MM.1S (cell line): Measurements from ENCODE around the gene BCO2.

Experiments
- DNase-seq: peaks from one replicate; pipeline ENCODE4 v3.0.0-alpha.2; 2015
- H2AFZ ChIP-seq: fragments of 300-600 bp; sonication (generic); 2 replicates; pipeline ENCODE4 v1.6.0; 2016; ENCODE audit warnings: antibody characterized with exemption, low read length
- H3F3A ChIP-seq: fragments of 300-600 bp; sonication (generic); 2 replicates; pipeline ENCODE4 v1.6.1; 2016; ENCODE audit warnings: mild to moderate bottlenecking, antibody characterized with exemption, low read length, moderate library complexity, mixed read lengths; ENCODE audit not compliant: insufficient read depth
- H3K27ac ChIP-seq: fragments of 300-600 bp; sonication (generic); 2 replicates; pipeline ENCODE4 v1.5.1; 2016; ENCODE audit warnings: mild to moderate bottlenecking, low read length
- H3K27me3 ChIP-seq: fragments of 300-600 bp; sonication (generic); replicated peaks from 2 replicates; pipeline ENCODE4 v1.6.0; 2016; ENCODE audit warnings: low read length; ENCODE audit not compliant: insufficient read depth
- H3K36me3 ChIP-seq: fragments of 300-600 bp; sonication (generic); replicated peaks from 2 replicates; pipeline ENCODE4 v1.6.1; 2016; ENCODE audit warnings: mild to moderate bottlenecking, low read length, mixed read lengths; ENCODE audit not compliant: insufficient read depth
- H3K4me1 ChIP-seq: fragments of 300-600 bp; sonication (generic); 2 replicates; pipeline ENCODE4 v1.6.1; 2016; ENCODE audit warnings: low read length, mixed read lengths
- H3K4me2 ChIP-seq: fragments of 300-600 bp; sonication (generic); 2 replicates; pipeline ENCODE4 v1.6.0; 2016; ENCODE audit warnings: low read depth, low read length
- H3K4me3 ChIP-seq: fragments of 300-600 bp; sonication (generic); 2 replicates; pipeline ENCODE4 v1.5.1; 2016; ENCODE audit warnings: low read length, mixed read lengths
- H3K79me2 ChIP-seq: fragments of 300-600 bp; sonication (generic); 2 replicates; pipeline ENCODE4 v1.6.1; 2016; ENCODE audit warnings: mixed run types, low read length, mixed read lengths
- H3K9ac ChIP-seq: fragments of 300-600 bp; sonication (generic); 2 replicates; pipeline ENCODE4 v1.6.1; 2016; ENCODE audit warnings: low read length, mixed read lengths
- H3K9me2 ChIP-seq: fragments of 300-600 bp; sonication (generic); replicated peaks from 2 replicates; pipeline ENCODE4 v1.6.1; 2016; ENCODE audit warnings: mild to moderate bottlenecking, low read length, mixed read lengths; ENCODE audit not compliant: insufficient read depth
- H3K9me3 ChIP-seq: fragments of 300-600 bp; sonication (generic); replicated peaks from 2 replicates; pipeline ENCODE4 v1.6.1; 2016; ENCODE audit warnings: mild to moderate bottlenecking, low read length, mixed read lengths; ENCODE audit not compliant: insufficient read depth
- H4K20me1 ChIP-seq: fragments of 300-600 bp; sonication (generic); 2 replicates; pipeline ENCODE4 v1.6.1; 2016; ENCODE audit warnings: mild to moderate bottlenecking, low read length, moderate library complexity, mixed read lengths; ENCODE audit not compliant: insufficient read depth
- EZH2 ChIP-seq: fragments of 300-600 bp; sonication (generic); optimal IDR thresholded peaks from 2 replicates; pipeline ENCODE3; 2017; ENCODE audit warnings: low read depth, mild to moderate bottlenecking, antibody characterized with exemption, low read length, mixed read lengths
- EZH2phosphoT487 ChIP-seq: fragments of 300-600 bp; sonication (generic); IDR thresholded peaks from 2 replicates; pipeline ENCODE4 v1.6.1; 2018; ENCODE audit warnings: antibody characterized with exemption, low read length
- TF ChIP-seq, protein P1 (sequence below): fragments of 300-600 bp; sonication (generic); IDR thresholded peaks from 2 replicates; pipeline ENCODE4 v1.5.1; 2016; ENCODE audit warnings: antibody characterized with exemption, low read length, mixed read lengths

The BCO2 gene

DNA sequence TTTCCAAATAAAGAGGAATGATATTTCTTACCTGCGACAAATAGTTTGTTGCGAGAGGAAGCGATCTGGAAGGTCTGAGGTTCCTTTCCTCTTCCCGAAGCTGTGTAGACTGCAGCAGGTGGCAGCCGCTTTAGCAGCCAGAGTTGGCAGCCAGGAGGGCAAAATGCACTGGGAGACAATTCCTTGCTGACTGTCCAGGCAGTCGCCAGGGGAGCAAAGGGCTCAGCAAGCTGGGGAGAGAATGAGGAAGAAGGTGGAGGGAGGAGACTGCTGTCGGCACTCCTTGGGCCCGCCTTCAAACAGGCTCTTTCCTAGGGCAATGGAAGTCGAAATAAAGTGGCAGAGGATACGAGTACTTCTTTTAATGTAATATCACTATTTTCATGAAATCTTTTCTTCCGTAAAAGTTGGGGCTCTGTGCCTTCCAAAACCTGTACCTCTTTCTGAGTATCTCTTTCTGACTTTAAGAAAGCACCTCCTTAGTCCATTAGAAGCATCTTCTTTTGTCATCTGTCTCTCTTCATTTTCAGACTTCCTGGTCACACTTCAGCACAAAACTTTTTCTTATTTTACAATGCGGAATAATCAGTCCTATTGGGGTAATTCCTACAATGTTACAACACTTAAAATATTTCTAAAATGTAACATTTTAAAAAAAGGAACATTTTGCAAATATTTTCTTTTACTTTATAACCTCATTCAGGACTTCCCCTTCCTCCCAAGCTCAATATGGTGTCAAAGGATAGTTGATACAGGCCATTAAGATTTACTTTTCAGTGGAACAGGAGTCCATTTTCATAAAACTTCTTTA lies 11.2 kb upstream of the BCO2 start, which contains the start of gene IL18:
IL18 (minus strand) TSS at position 220 of the 811 bp plus-strand sequence. CDS start 9,041 bp downstream, outside the sequence.
- Histone ChIP-seq H3K4me1 (no peaks in the 10 kb centered on the region), H3K9me2 (no peaks in the 10 kb centered on the region), H4K20me1 (no peaks in the 10 kb centered on the region), H3K27me3 (no peaks in the 10 kb centered on the region), H3K4me2 (no peak within 1 kb of the TSS), H3K36me3 (no peaks in the 10 kb centered on the region), H3K4me3 (no peak within 1 kb of the TSS), H3K79me2 (no peaks in the 10 kb centered on the region), H3K9ac (no peak within 1 kb of the TSS), H3K9me3 (no peaks in the 10 kb centered on the region), H3K27ac (no peak within 1 kb of the TSS), H2AFZ (no peak within 1 kb of the TSS), H3F3A (no peaks in the 10 kb centered on the region)
- no peak for TF ChIP-seq EZH2phosphoT487
- no peak for TF ChIP-seq EZH2
- TF ChIP-seq, protein P1, sequence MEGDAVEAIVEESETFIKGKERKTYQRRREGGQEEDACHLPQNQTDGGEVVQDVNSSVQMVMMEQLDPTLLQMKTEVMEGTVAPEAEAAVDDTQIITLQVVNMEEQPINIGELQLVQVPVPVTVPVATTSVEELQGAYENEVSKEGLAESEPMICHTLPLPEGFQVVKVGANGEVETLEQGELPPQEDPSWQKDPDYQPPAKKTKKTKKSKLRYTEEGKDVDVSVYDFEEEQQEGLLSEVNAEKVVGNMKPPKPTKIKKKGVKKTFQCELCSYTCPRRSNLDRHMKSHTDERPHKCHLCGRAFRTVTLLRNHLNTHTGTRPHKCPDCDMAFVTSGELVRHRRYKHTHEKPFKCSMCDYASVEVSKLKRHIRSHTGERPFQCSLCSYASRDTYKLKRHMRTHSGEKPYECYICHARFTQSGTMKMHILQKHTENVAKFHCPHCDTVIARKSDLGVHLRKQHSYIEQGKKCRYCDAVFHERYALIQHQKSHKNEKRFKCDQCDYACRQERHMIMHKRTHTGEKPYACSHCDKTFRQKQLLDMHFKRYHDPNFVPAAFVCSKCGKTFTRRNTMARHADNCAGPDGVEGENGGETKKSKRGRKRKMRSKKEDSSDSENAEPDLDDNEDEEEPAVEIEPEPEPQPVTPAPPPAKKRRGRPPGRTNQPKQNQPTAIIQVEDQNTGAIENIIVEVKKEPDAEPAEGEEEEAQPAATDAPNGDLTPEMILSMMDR: no peak
- DNase-seq: no peak

DNA sequence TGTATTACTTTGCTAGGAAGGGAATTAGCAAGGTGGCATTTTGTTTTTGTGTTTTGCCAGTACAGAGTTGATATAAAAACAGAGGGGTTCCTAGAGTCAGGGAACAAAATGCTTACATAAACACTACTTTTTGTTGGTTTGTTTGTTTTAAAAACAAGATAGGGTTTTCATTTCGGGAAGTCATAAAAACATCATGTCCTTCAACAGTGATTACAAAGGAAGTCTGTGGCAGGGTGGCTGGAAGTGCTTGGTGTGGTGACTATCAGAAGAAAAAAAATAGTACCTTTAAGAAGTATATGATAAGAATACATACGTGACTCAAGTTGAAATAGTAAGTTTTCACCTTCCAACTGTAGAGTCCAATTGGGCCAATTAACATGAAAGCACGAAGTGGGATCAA lies 10.3 kb upstream of the BCO2 start:
- Histone ChIP-seq H3F3A (no peaks in the 10 kb centered on the region), H3K27ac (no peak overlapping the region)
- no peak for TF ChIP-seq EZH2
- TF ChIP-seq, protein P1: no peak
- no peak for TF ChIP-seq EZH2phosphoT487

DNA sequence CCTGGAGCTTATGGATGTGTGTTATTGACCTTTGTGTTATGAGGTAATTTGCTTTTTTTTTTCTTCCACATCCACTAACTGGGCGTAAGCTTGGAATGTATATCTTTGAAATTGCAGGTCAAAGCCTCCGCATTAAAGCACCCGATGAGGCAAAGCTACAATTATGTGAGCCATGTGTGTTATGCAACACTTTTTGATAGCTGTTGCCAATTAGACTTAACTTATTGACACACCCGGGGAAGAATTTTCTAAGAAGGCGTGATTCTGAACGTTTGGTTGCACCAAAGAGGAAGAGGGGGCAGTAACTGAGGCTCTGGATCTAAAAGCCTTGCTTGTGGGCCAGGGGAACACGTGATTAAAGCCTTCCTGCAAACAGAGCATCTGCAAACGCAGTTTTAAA lies 8.8 kb upstream of the BCO2 start:
- Histone ChIP-seq H3F3A (no peaks in the 10 kb centered on the region), H3K9ac (no peak overlapping the region), H3K79me2 (no peaks in the 10 kb centered on the region), H3K4me1 (no peaks in the 10 kb centered on the region), H3K27ac (no peak overlapping the region), H3K4me2 (no peak overlapping the region), H2AFZ (no peak overlapping the region), H4K20me1 (no peaks in the 10 kb centered on the region), H3K9me3 (no peaks in the 10 kb centered on the region), H3K36me3 (no peaks in the 10 kb centered on the region), H3K4me3 (no peak overlapping the region), H3K9me2 (no peaks in the 10 kb centered on the region), H3K27me3 (no peaks in the 10 kb centered on the region)
- TF ChIP-seq, protein P1: no peak
- TF ChIP-seq EZH2: no peak
- no peak for TF ChIP-seq EZH2phosphoT487
- DNase-seq: no peak

More for the DNA sequence above, 10.3 kb upstream of the BCO2 start:
- Histone ChIP-seq H3K27me3 (no peaks in the 10 kb centered on the region), H4K20me1 (no peaks in the 10 kb centered on the region), H3K36me3 (no peaks in the 10 kb centered on the region), H2AFZ (no peak overlapping the region), H3K9ac (no peak overlapping the region), H3K4me1 (no peaks in the 10 kb centered on the region), H3K9me3 (no peaks in the 10 kb centered on the region), H3K79me2 (no peaks in the 10 kb centered on the region), H3K4me2 (no peak overlapping the region), H3K9me2 (no peaks in the 10 kb centered on the region), H3K4me3 (no peak overlapping the region)
- DNase-seq: no peak
